ENCODE results near the gene DDX39A. TPM values are rescaled to one million over a fixed set of nuclear protein-coding genes. Genes with fewer than 3 reads are reported as not detected.

Gene DDX39A
- total and polyA plus RNA-seq, 2 of the 8 experiments (the other 6 are each of a cell fraction or from before 2014, with no cell fraction given) = 139 TPM

- TF ChIP-seq TAF7 (optimal IDR thresholded peaks at IDR 0.05; ENCODE audit: borderline replicate concordance, low read depth, low read length) (no peak), CTBP2 (IDR thresholded peaks at IDR 0.05; ENCODE audit: borderline replicate concordance, insufficient read depth, insufficient read length, low read length) (no peak)
Measured at GRCh38 chr19:14379294-14380065, 39.7 kb downstream of the DDX39A start (continued).

All from H1 (cell line).